Astrocyte (in vitro differentiated cells and primary cell): ENCODE measurements around the gene GHRL. TPM values are rescaled to one million over a fixed set of nuclear protein-coding genes. Genes with fewer than 3 reads are reported as not detected.

Experiments used
- DNase-seq: peaks from one replicate; pipeline ENCODE4 v3.0.0-alpha.2; 2010; ENCODE audit warnings: low read depth
- FAIRE-seq: peaks from 2 replicates; lab custom pipeline; 2011; peaks lifted over from hg19 to GRCh38; lab: Jason Lieb, UNC
- H2AFZ ChIP-seq: 2 replicates; pipeline ENCODE4 v1.6.0; 2012; ENCODE audit warnings: low read depth, low read length, inconsistent platforms
- H3K27ac ChIP-seq: 2 replicates; pipeline ENCODE4 v1.5.1; 2011; ENCODE audit warnings: low read depth, low read length, inconsistent platforms
- H3K27me3 ChIP-seq: 2 replicates; pipeline ENCODE4 v1.6.0; 2011; ENCODE audit warnings: low read length, inconsistent platforms; ENCODE audit not compliant: insufficient read depth
- H3K36me3 ChIP-seq: 2 replicates; pipeline ENCODE4 v1.5.1; 2011; ENCODE audit warnings: low read length, inconsistent platforms; ENCODE audit not compliant: insufficient read depth
- H3K4me1 ChIP-seq: 2 replicates; pipeline ENCODE4 v1.5.1; 2011; ENCODE audit warnings: low read length, inconsistent platforms; ENCODE audit not compliant: insufficient read depth
- H3K4me2 ChIP-seq: 2 replicates; pipeline ENCODE4 v1.6.0; 2012; ENCODE audit warnings: low read length, inconsistent platforms
- H3K4me3 ChIP-seq: 2 replicates; pipeline ENCODE4 v1.5.1; 2011; ENCODE audit warnings: low read depth, mild to moderate bottlenecking, low read length, inconsistent platforms; ENCODE audit not compliant: insufficient read depth
- H3K79me2 ChIP-seq: 2 replicates; pipeline ENCODE4 v1.6.0; 2012; ENCODE audit warnings: mild to moderate bottlenecking, low read length, inconsistent platforms; ENCODE audit not compliant: insufficient read depth
- H3K9ac ChIP-seq: 2 replicates; pipeline ENCODE4 v1.6.0; 2012; ENCODE audit warnings: mild to moderate bottlenecking, low read length, inconsistent platforms
- H3K9me3 ChIP-seq: 2 replicates; pipeline ENCODE4 v1.5.1; 2012; ENCODE audit warnings: low read depth, mild to moderate bottlenecking, low read length, inconsistent platforms; ENCODE audit not compliant: insufficient read depth
- H4K20me1 ChIP-seq: 2 replicates; pipeline ENCODE4 v1.6.0; 2012; ENCODE audit warnings: low read length, inconsistent platforms; ENCODE audit not compliant: insufficient read depth
- H3K27ac Mint-ChIP-seq: one replicate; pipeline ENCODE4 v1.8.0; 2021; ENCODE audit warnings: mild to moderate bottlenecking, mixed read lengths; ENCODE audit not compliant: unreplicated experiment
- H3K27me3 Mint-ChIP-seq: one replicate; pipeline ENCODE4 v1.8.0; 2021; ENCODE audit warnings: low read depth, mixed read lengths; ENCODE audit not compliant: unreplicated experiment
- H3K36me3 Mint-ChIP-seq: one replicate; pipeline ENCODE4 v1.8.0; 2021; ENCODE audit warnings: low read depth, mixed read lengths; ENCODE audit not compliant: unreplicated experiment
- H3K4me1 Mint-ChIP-seq: one replicate; pipeline ENCODE4 v1.8.0; 2021; ENCODE audit warnings: low read depth, mixed read lengths; ENCODE audit not compliant: unreplicated experiment
- H3K4me3 Mint-ChIP-seq: one replicate; pipeline ENCODE4 v1.8.0; 2021; ENCODE audit warnings: mild to moderate bottlenecking, moderate library complexity, mixed read lengths; ENCODE audit not compliant: unreplicated experiment
- H3K9me3 Mint-ChIP-seq: one replicate; pipeline ENCODE4 v1.8.0; 2021; ENCODE audit warnings: mild to moderate bottlenecking, mixed read lengths; ENCODE audit not compliant: unreplicated experiment
- CTCF ChIP-seq: IDR thresholded peaks from 2 replicates; pipeline ENCODE4 v1.5.1; 2011; ENCODE audit warnings: low read depth, mild to moderate bottlenecking, inconsistent platforms, low read length, moderate library complexity; ENCODE audit not compliant: insufficient read depth
- EZH2 ChIP-seq: IDR thresholded peaks from 2 replicates; pipeline ENCODE4 v1.6.1; 2012; ENCODE audit warnings: mild to moderate bottlenecking, low read length, inconsistent platforms; ENCODE audit not compliant: insufficient read depth
- total RNA-seq: library from RNA; stranded (reverse); gene quantifications from 2 replicates; pipeline ENCODE4 v1.2.1, GENCODE V29; 2021

Gene GHRL
- total RNA-seq, 1 donor from 2014 or later = not detected

GRCh38 chr3:10317311-10317960 is 24.7 kb upstream of the GHRL start:
- H3K9ac ChIP-seq = no peak overlapping the region
- TF ChIP-seq EZH2 = no peak
- TF ChIP-seq CTCF = no peak
- peaks cover 6% of the 10 kb centered on the region for H3K4me1 ChIP-seq
- no peak overlapping the region for H2AFZ ChIP-seq
- no peak overlapping the region for H3K4me3 ChIP-seq
- H3K4me1 Mint-ChIP-seq = peaks cover 27% of the 10 kb centered on the region
- peaks cover 62% of the 10 kb centered on the region for H3K36me3 ChIP-seq
- peaks cover 81% of the 10 kb centered on the region for H3K79me2 ChIP-seq
- FAIRE-seq (no peak), DNase-seq (no peak)
- peaks cover 33% of the 10 kb centered on the region for H3K36me3 Mint-ChIP-seq
- no peaks in the 10 kb centered on the region for H3K27me3 ChIP-seq
- no peak overlapping the region for H3K27ac ChIP-seq
- H3K9me3 Mint-ChIP-seq = no peaks in the 10 kb centered on the region
- no peaks in the 10 kb centered on the region for H3K27me3 Mint-ChIP-seq
- H3K9me3 ChIP-seq = no peaks in the 10 kb centered on the region
- H3K4me3 Mint-ChIP-seq = no peak overlapping the region
- no peak overlapping the region for H3K27ac Mint-ChIP-seq
- no peak overlapping the region for H3K4me2 ChIP-seq
- H4K20me1 ChIP-seq = peaks cover 75% of the 10 kb centered on the region

GRCh38 chr3:10315771-10316344 is 23.1 kb upstream of the GHRL start:
- Histone ChIP-seq H3K27me3 (no peaks in the 10 kb centered on the region), H2AFZ (no peak overlapping the region), H3K27ac (no peak overlapping the region), H3K4me1 (peaks cover 6% of the 10 kb centered on the region), H3K79me2 (peaks cover 94% of the 10 kb centered on the region), H3K36me3 (peaks cover 77% of the 10 kb centered on the region), H3K4me2 (no peak overlapping the region), H3K9me3 (no peaks in the 10 kb centered on the region), H3K9ac (no peak overlapping the region), H3K4me3 (no peak overlapping the region), H4K20me1 (peaks cover 91% of the 10 kb centered on the region)
- Mint-ChIP-seq H3K36me3 (peaks cover 36% of the 10 kb centered on the region), H3K9me3 (no peaks in the 10 kb centered on the region), H3K4me3 (no peak overlapping the region), H3K27ac (no peak overlapping the region), H3K4me1 (peaks cover 27% of the 10 kb centered on the region), H3K27me3 (no peaks in the 10 kb centered on the region)
- DNase-seq (no peak), FAIRE-seq (no peak)
- TF ChIP-seq EZH2 (no peak), CTCF (no peak)

GRCh38 chr3:10315101-10315500 is 22.4 kb upstream of the GHRL start:
- no peak for DNase-seq
- TF ChIP-seq CTCF (no peak), EZH2 (no peak)

More at GRCh38 chr3:10315101-10315500, 22.4 kb upstream of the GHRL start:
- H3K4me3 ChIP-seq = no peak overlapping the region
- H3K4me3 Mint-ChIP-seq = no peak overlapping the region
- peaks cover 31% of the 10 kb centered on the region for H3K4me1 Mint-ChIP-seq
- H3K9me3 Mint-ChIP-seq = no peaks in the 10 kb centered on the region
- H2AFZ ChIP-seq = no peak overlapping the region
- no peaks in the 10 kb centered on the region for H3K9me3 ChIP-seq
- H3K36me3 ChIP-seq = peaks cover 82% of the 10 kb centered on the region
- H3K4me1 ChIP-seq = peaks cover 6% of the 10 kb centered on the region
- H3K36me3 Mint-ChIP-seq = peaks cover 38% of the 10 kb centered on the region
- H3K27ac ChIP-seq = no peak overlapping the region
- peaks cover 86% of the 10 kb centered on the region for H3K79me2 ChIP-seq
- no peak overlapping the region for H3K27ac Mint-ChIP-seq
- FAIRE-seq = no peak
- H3K9ac ChIP-seq = no peak overlapping the region
- peaks cover 94% of the 10 kb centered on the region for H4K20me1 ChIP-seq
- H3K27me3 Mint-ChIP-seq = no peaks in the 10 kb centered on the region
- H3K27me3 ChIP-seq = no peaks in the 10 kb centered on the region
- H3K4me2 ChIP-seq = no peak overlapping the region
